HepG2 (cell line): ENCODE measurements around the gene CHTF18.

Experiments
- JUN ChIP-seq: sonication (generic); formaldehyde crosslinking; IDR thresholded peaks from 2 replicates; pipeline ENCODE4 v1.4.0; 2020; ENCODE audit warnings: mild to moderate bottlenecking, missing genetic modification reagents
- MAFF ChIP-seq: IDR thresholded peaks from 2 replicates; pipeline ENCODE4 v1.6.1; 2011; ENCODE audit warnings: low read depth, low read length, improper control_type of control experiment
- ZNF121 ChIP-seq: sonication (generic); formaldehyde crosslinking; IDR thresholded peaks from 2 replicates; pipeline ENCODE4 v1.5.0; 2020; ENCODE audit warnings: mild to moderate bottlenecking, missing genetic modification reagents
- TF ChIP-seq, protein P1 (sequence below): sonication (generic); formaldehyde crosslinking; IDR thresholded peaks from 2 replicates; pipeline ENCODE4 v1.8.1; 2023; ENCODE audit warnings: missing genetic modification reagents, mild to moderate bottlenecking, borderline replicate concordance

DNA sequence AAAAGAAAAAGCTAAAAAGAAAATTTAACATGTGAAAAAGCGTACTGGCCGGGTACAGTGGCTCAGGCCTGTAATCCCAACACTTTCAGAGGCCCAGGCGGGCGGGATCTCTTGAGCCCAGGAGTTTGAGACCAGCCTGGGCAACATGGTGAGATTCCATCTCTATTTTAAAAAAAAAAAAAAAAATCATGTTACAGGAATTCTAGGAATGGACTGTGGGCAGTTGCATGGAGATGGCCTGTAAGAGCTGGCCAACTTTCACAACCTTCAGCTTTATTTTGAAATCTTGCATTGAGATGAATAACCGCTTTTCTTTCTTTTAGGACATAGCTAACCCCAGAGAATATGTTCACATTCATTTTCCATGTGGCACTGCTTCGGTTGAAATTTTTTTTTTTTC, 39.4 kb upstream of the CHTF18 start:
- TF ChIP-seq ZNF121 (CRISPR knock-in tag) (no peak), JUN (no peak), MAFF (no peak)
- TF ChIP-seq, protein P1, sequence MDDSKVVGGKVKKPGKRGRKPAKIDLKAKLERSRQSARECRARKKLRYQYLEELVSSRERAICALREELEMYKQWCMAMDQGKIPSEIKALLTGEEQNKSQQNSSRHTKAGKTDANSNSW, result no peak
